NCI-H748 (cell line): ENCODE measurements around the gene POU6F2.
"Not testable (repeated sequence)": the region's sequence is repeated elsewhere in the genome, so short reads cannot be mapped to it uniquely, and the experiment has no call there.

Source experiments
- DNase-seq: peaks from one replicate; lab custom pipeline; 2025; ENCODE audit not compliant: unreplicated experiment; lab: John Stamatoyannopoulos, UW

POU6F2 gene, protein sequence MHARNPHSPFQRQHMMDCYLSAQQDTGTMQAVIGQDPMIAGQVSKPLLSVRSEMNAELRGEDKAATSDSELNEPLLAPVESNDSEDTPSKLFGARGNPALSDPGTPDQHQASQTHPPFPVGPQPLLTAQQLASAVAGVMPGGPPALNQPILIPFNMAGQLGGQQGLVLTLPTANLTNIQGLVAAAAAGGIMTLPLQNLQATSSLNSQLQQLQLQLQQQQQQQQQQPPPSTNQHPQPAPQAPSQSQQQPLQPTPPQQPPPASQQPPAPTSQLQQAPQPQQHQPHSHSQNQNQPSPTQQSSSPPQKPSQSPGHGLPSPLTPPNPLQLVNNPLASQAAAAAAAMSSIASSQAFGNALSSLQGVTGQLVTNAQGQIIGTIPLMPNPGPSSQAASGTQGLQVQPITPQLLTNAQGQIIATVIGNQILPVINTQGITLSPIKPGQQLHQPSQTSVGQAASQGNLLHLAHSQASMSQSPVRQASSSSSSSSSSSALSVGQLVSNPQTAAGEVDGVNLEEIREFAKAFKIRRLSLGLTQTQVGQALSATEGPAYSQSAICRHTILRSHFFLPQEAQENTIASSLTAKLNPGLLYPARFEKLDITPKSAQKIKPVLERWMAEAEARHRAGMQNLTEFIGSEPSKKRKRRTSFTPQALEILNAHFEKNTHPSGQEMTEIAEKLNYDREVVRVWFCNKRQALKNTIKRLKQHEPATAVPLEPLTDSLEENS

DNA sequence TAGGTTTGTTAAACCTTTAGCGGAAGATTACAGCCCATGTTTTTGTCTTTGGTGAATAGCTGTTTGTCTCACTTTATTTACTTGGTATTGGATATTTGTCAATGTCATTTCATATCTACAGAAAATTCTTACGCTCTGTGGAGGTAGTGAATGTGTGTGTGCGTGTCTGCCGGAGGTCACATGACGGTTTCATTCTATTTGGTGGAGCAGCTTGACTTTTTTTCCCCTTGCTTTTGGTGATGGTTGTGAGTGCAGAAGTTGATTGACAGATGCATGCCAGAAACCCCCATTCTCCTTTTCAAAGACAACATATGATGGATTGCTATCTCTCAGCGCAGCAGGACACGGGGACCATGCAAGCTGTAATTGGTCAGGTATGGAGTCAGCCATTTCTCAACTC, at the start of gene POU6F2:
TSS of gene POU6F2 (plus strand) at position 225 of the 400 bp plus-strand sequence. CDS start at position 270, 45 bp downstream.
- no peak for DNase-seq

DNA sequence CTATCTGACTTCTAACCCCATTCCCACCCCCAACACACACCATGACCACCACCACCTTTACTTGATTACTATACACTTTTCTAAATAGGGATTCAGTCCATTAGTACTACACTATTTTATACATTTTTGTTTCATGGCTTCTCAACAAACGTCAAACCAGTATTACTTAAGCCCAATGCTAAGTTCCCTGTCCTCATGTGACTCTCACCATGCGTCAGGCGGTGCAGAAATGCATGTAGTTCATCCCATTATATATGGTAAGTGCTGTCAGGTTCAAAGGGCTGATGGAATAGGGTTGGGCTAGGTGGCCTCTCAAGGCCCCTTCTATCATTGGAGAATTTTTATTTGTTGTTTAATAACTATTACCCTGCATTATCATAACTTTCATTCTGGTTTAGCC, 49.2 kb upstream of the POU6F2 start:
- DNase-seq: no peak

DNA sequence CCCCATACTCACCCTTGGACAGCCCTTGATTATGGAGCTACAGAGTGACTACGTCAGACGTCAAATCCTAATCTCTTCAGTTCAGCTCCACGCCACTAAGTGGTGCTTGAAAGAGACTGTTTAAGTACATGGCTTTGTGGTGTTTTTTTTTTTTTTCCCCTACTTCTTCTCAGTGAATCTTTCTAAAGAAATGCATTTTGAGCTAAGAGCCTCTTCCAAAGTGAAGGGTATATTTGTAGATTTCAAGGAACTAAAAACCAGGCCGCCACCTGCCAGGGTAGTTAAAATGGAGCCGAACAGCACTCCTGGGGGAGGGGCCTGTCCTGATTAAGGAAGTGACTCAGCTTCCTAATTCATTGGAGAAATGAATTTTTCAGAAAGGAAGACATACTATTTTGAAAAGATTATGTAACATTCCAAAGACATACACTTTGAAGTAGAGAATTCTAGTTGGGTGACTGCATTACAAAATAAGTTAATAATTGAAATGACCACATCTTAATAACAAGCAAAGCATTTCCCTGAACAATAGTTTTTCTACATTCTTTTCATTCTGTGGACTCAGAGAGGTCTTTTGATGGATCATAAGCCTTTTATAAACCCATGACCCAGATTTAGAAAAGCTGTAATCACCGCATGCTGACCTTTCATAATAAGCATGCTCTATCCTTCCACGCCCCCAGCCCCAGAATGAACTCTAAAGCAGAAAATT, 48.1 kb upstream of the POU6F2 start:
- no peak for DNase-seq

DNA sequence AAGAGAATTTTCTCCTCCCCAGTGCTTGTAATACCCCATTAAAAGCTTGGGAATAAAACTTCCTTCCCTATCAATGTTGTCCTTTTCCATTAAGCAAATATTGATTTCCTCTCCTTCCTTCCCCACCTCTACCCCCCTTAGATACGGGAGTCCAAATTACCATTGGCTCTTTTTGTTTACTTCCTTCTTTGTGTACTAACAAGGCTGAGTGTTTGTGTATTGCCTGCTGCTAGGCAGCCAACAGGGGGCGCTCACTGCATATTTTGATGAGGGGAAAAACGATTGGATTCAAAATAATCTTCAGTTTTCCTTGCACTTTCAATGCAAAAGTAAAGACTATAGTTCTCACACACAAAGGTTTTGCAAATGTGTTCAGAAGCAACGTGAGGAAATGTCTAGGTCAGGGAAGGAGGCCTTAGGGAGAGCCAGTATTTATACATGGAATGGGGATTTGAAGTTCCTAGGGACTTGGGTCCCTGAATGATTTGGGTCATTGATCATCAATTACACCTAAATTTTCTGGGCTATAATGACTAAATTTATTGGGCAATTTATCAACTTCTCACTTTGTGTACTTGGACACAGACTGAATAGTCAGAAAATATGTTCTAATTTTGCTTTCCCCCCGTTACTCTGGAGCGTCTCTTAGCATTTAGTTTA, 45.1 kb upstream of the POU6F2 start:
- peak; percentile 74 for DNase-seq

DNA sequence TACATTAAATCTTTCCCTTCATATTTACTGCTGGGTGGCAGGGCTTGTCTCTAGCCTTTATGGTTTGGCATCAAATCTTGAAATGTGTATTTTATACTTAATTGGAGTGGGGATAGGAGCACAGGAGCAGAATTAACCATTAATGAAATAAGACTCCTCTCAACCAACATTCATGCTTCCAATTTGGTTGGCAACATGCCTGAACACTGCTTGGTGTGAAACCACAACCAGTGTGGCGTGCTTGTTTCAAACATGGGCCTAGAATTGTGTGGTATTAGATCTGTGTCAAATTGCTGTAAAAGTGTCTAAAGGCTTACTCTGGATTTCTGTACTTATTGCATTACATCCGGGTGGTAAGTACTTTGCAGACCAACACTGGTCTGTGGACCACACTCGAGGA, 43.7 kb upstream of the POU6F2 start:
- DNase-seq: no peak

DNA sequence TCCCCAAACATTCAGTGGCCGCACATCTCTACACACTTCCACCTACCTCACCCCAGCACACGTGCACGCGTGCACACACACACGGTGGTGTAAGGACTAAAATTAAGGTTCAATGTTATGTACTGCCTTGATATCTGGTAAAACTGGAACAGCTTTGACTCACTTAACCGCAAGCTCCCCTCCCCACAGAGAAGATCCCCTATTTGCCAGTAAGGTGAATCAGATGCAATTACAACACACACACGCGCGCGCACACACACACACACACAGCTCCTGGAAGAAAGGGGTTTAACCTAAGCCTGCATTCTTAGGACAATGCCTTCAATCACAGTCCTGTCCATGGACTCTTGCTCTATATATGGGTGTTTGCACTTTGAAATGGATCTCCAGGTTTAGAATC, 43.2 kb upstream of the POU6F2 start:
- DNase-seq: no peak

DNA sequence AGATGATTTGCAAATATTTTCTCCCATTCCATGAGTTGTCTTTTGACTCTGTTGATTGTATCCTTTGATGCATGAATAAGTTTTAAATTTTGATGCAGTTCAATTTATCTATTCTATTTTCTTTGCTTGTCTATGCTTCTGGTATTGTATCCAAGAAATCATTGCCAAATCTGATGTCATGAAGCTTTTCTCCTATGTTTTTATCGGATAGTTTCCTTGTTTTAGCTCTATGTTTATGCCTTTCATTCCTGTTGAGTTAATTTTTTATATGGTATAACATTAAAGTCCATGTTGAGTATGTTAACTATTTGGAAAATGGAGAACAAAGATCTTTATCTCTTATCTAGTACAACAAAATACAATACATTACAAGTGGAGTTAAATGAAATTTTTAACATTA, 41.1 kb upstream of the POU6F2 start:
- DNase-seq: no peak

DNA sequence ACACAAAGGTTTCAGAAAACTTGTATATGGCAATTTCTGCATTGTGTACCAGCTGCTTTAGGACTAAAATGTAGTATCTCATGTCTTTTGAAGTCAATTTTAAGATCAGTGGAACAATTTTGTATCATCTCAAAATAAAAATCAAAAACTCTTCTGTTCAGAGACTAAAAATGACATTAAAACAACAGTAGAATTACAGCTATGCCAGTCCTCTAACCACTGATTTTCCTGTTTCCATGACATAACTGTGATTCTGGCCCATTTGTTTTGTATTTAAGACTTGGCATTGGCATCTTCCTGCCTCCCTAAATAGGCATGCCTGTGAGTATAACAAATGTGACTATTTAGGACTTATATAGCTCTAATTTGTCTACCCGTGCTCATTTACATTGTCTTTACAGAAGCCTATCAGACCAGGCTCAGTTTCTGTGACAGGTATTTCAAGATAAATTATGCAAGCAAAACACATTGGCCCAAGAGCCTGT, 39.7 kb upstream of the POU6F2 start:
- DNase-seq: no peak

DNA sequence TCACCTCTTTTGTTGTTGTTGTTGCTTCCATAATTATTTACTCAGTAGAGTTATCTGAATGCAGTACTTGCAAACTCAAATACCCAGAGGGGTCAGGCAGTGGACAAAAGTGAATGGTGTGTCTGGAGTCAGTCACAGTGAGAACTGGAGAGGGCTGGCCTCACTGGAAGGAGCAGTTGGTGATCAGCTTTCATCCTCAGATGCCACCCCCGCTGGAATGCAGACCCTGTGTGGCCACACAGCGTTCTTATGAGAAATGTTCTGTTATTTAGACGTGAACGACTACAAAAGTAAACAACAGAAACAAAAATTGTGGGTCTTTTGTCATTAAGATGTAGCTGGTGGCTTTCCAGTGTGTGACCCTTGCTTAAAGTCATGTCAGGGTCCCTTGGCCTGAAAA, 39.1 kb upstream of the POU6F2 start:
- no peak for DNase-seq

DNA sequence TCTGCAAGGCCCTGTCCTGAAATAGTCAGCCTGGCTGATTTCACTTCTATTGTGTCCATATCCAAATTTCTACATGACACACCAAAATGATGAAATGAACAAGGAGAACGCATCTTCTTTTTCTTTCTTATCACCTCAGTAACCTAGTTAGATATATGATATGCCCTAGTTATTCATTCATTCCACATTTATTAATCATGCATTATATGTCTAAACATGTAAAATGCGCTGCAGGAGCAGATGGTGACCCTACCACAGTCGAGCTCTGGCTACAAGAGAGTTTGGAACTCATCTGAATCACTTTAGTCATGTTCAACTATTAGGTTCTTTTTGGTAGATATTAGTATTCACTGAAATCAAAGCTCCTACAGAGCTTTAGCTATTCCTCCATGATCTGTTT, 36.9 kb upstream of the POU6F2 start:
- DNase-seq: no peak

DNA sequence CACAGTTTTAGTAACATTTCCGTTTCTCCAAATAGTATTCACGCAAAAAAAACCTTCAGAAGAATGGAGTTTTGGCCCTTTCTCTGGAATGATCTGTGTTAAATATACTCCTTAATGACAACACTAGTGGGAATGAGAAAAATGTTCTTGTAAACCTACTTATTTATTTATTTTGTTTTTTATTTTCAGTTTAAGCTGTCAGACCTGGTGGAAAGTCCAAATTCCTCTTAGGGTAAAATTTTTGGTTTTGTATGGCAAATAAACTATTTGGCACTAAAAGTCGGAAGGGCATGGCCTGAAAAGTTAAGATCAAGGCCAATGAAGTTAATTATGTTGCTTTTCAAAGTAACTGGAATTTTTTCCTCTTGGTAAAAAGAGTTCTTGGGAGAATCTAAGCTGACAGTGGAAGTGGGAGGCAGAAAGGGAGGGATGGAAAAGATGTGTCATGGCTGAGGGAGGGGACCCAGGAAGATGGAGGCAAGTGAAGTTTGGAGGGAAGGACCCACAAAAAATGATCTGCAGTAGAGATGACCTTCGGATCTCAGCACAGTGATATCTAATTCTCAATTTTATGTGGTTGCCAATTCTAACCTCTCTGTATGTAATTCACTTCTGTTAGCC, 35.2 kb upstream of the POU6F2 start:
- no peak for DNase-seq

DNA sequence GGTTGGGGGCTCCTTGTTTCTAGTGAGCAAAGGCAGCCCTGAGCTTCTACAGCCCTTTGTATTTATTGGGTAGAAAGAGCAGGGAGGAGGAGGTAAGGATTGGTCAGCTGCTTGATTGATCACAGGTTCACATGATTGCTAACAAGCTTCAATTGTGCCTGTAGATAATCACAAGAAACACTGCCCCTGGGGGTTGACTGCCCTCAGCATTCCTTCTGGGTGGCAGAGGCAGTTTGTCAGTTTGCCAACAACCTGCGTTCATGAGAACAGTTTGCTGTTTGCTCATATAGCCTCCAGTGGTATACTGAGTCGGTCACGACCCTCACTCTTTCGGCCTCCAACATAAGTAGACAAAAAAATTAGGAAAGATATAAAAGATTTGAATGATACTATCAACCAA, 30.2 kb upstream of the POU6F2 start:
- not testable (repeated sequence) for DNase-seq

DNA sequence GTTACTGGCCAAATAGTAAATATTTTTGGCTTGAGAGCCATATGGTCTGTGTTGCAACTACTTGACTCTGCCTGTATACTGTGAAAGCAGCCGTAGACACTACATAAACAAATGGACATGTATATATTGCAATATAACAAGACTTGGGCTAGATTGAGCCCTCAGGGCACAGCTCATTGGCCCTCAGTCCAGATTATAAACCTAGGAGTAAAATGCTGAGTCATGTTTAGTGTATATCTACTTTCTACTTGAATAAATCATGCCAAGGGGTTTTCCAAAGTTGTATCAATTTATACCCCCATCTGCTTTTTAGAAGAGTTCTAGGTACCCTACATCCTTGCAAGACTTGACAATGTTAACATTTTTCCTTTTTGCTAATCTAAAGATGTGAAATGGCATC, 27.4 kb upstream of the POU6F2 start:
- DNase-seq: no peak

DNA sequence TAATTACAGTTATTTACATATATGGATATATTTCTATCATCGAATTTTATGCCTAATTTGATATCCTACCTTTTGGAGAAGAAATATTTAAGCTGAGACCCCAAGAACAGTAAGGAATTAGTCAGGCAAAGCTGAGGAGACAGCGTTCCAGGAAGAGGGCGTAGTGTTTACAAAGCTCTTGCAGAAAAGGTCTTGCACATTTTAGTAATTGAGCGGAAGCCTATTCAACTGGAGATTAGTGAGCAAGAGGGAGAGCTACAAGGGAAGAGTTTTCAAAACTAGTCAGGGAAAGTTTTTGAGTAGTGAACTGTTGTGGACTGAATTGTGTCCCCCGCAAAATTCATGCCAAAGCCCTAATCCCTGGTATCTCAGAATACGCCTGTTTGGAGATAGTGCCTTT, 26.5 kb upstream of the POU6F2 start:
- DNase-seq: no peak

DNA sequence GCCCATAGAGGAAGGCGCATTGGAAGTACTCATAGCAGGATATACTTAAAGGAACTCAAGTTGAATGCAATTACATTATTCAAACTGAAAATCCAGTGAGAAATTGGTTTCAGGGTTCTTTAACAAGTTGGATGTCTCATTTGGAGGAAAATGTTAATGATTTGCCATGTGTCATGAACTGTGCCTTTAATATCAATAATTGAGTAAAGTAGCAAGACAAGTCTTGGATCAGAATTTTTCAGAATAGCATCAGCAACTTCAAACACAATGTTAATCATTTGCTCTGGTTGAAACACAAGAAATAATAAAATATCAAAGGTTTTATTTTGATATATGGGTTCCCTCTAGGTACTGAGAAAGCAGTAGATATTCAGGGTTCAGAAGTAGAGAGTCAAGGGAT, 24.5 kb upstream of the POU6F2 start:
- DNase-seq: no peak

DNA sequence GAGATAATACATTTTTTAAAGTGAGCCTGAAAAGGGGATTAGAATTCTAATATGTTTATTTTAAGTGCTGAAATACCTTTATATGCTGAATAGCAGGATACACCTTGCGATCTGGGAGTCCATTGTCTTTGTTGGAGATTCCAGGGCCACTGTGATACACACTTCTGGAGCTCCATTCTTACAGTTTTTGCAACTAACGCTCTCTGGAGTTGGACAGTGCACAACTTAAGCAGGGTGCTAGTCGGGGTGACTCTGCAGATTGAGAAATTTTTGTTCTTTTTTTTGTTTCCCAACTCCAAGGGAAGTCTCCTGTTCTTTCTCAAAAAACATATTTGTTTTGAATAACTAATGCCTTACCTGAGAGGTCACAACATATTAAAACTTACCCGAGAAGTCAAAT, 23.7 kb upstream of the POU6F2 start:
- DNase-seq: no peak

DNA sequence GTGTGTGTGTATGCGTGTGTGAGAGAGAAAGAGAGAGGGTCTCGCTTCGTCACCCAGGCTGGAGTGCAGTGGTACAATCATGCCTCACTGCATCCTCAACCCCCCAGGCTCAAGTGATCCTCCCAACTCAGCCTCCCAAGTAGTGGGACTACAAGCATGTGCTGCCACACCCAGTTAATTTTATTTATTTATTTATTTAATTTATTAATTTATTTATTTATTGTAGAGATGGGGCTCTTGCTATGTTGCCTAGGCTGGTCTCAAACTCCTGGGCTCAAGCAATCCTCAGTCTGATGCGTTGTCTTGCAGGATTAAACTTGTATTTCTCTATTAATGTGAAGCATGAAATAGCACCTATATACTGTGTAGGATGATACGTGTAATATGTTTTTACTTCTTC, 21.8 kb upstream of the POU6F2 start:
- DNase-seq: no peak

DNA sequence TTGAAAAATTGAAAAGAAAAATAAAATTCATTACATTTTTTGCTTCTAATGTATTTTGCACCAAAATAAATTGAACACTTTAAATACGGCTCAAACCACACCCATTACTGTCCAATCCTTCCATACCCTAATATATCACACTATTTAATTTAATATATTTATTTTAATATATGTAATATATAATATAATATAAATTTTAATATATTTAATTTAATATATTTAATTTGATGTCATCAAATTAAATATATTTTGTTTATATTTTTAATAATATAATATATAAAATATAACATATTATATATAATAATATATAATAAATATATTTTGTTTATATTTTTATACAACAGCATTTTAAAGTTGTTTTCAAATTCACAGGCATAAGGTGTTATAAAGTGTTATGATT, 15.7 kb upstream of the POU6F2 start:
- no peak for DNase-seq

DNA sequence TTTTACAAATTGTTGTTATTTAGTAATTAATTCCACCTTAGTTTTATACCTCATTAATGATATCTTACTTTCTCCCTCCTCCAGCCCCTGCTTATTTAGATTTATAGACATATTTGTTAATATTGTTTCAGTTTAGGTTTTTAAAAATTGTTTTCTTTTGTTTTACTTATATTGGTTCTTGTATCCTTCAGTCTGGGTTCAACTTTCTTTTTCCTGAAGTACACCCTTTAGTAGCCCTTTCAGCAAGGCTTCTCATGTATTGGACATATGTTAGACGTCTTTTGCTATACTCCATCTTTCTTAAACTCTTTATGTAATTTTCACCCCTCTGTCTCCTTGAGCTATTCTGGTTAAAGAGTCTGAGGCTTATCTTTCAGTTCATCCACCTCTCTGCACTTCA, 12.8 kb upstream of the POU6F2 start:
- DNase-seq: no peak

DNA sequence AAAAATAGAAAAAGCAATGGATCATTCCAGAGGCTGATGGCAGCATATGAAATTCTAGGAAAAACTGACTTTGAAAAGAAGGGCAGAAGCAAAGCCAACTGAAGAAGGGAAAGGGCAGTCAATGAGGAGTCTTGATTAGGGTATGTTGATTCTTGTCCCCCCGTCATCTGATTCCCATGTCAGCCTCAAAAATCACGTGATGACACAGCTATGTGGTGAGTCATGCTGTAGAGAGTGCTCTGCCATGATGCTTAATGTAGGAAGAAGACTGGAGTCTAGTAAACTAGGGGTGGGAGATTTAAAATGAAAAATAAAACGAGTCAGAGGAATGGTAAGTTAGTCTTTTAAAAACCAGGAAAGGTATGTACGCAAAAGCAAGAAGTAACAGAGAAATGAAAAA, 3.9 kb upstream of the POU6F2 start:
- DNase-seq: no peak

DNA sequence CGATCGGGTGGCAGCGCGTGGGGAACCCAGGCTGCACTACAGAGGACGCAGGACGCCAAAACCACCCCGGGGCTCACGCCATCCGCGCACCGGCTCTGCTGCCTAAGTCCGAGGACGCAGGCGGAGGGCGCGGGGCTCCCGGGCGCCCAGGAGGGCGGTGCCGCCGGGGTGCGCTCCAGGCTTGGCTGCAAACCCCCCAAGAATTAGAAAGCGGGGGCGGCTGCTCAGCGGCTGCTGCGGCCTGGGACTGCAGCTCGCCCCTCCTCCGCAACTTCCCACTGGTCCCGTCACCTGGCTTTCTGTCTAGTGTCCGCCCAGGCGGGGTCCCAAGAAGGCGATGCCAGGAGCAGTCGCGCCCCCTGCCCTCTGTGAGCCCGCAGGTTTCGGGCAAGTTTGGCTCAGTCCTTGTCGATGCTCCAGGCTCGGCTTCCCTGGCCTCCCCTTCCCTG, 1.7 kb upstream of the POU6F2 start:
- DNase-seq: peak; percentile 74
